GM12878 (cell line): ENCODE measurements around the gene SLC34A1. TPM values are rescaled to one million over a fixed set of nuclear protein-coding genes. Genes with fewer than 3 reads are reported as not detected.

Experiments
- BCL11A ChIP-seq: IDR thresholded peaks from 2 replicates; pipeline ENCODE4 v1.6.1; 2011; ENCODE audit warnings: low read depth, low read length
- BHLHE40 ChIP-seq, 2 experiments: fragments of 450-650 bp in 1 of 2; IDR thresholded peaks; 2 replicates each; pipeline ENCODE4 v1.6.1; 2011 to 2017; ENCODE audit warnings: low read depth in 2 of 2, borderline replicate concordance in 1 of 2, improper control_type of control experiment in 1 of 2, low read length in 1 of 2, mild to moderate bottlenecking in 1 of 2
- CEBPB ChIP-seq, 2 experiments: fragments of 150-350 bp in 1 of 2; IDR thresholded peaks; 2 replicates each; pipeline ENCODE4 v1.6.1; 2012 to 2014; ENCODE audit warnings: low read depth in 2 of 2, low read length in 2 of 2, borderline replicate concordance in 1 of 2, inconsistent platforms in 1 of 2
- CREM ChIP-seq: IDR thresholded peaks from 2 replicates; pipeline ENCODE4 v1.6.1; 2014; ENCODE audit warnings: antibody characterized with exemption, low read depth
- E2F4 ChIP-seq: IDR thresholded peaks from 2 replicates; pipeline ENCODE4 v1.6.1; 2012; ENCODE audit warnings: low read depth, low read length, improper control_type of control experiment
- EED ChIP-seq: sonication (generic); IDR thresholded peaks from 2 replicates; pipeline ENCODE4 v1.6.1; 2016; ENCODE audit warnings: antibody characterized with exemption, low read depth
- HDAC6 ChIP-seq: fragments of 200-600 bp; sonication (generic); IDR thresholded peaks from one replicate; pipeline ENCODE4 v1.8.0; 2017; ENCODE audit warnings: antibody characterized with exemption; ENCODE audit not compliant: unreplicated experiment
- HDGF ChIP-seq: fragments of 450-650 bp; IDR thresholded peaks from 2 replicates; pipeline ENCODE4 v1.6.1; 2016; ENCODE audit warnings: antibody characterized with exemption
- IRF3 ChIP-seq: fragments of 450-650 bp; IDR thresholded peaks from 2 replicates; pipeline ENCODE4 v1.6.1; 2014; ENCODE audit warnings: mild to moderate bottlenecking
- IRF5 ChIP-seq: fragments of 450-650 bp; IDR thresholded peaks from 2 replicates; pipeline ENCODE4 v1.6.1; 2017; ENCODE audit warnings: borderline replicate concordance
- MLLT1 ChIP-seq: fragments of 450-650 bp; IDR thresholded peaks from 2 replicates; pipeline ENCODE4 v1.6.1; 2016; ENCODE audit warnings: mild to moderate bottlenecking
- NFYB ChIP-seq: IDR thresholded peaks from 2 replicates; pipeline ENCODE4 v1.6.1; 2011; ENCODE audit warnings: low read depth, mild to moderate bottlenecking, low read length, improper control_type of control experiment, moderate library complexity; ENCODE audit not compliant: insufficient read depth
- NR2C1 ChIP-seq: fragments of 450-650 bp; IDR thresholded peaks from 2 replicates; pipeline ENCODE4 v1.6.1; 2017; ENCODE audit warnings: antibody characterized with exemption, mild to moderate bottlenecking, moderate library complexity
- POU2F2 ChIP-seq: IDR thresholded peaks from 3 replicates; pipeline ENCODE4 v1.6.1; 2011; ENCODE audit warnings: low read depth, mild to moderate bottlenecking, low read length, borderline replicate concordance
- SMAD1 ChIP-seq: fragments of 450-650 bp; IDR thresholded peaks from 2 replicates; pipeline ENCODE4 v1.6.1; 2018; ENCODE audit warnings: mild to moderate bottlenecking, low read depth; ENCODE audit not compliant: partially characterized antibody
- SMARCA5 ChIP-seq: fragments of 450-650 bp; IDR thresholded peaks from 2 replicates; pipeline ENCODE4 v1.6.1; 2017; ENCODE audit warnings: mild to moderate bottlenecking
- SMC3 ChIP-seq: IDR thresholded peaks from 2 replicates; pipeline ENCODE4 v1.6.1; 2011; ENCODE audit warnings: low read length, improper control_type of control experiment, borderline replicate concordance
- SP1 ChIP-seq: IDR thresholded peaks from one replicate; pipeline ENCODE4 v1.6.1; 2011; ENCODE audit warnings: low read depth, low read length
- TARDBP ChIP-seq: IDR thresholded peaks from 2 replicates; pipeline ENCODE4 v1.6.1; 2016; ENCODE audit warnings: borderline replicate concordance
- ZBED1 ChIP-seq: IDR thresholded peaks from 2 replicates; pipeline ENCODE4 v1.6.1; 2016; ENCODE audit warnings: borderline replicate concordance
- ZNF687 ChIP-seq: fragments of 450-650 bp; IDR thresholded peaks from 2 replicates; pipeline ENCODE4 v1.6.1; 2017; ENCODE audit warnings: mild to moderate bottlenecking, moderate library complexity
- polyA plus RNA-seq, 11 experiments: library from polyadenylated mRNA; depleted of rRNA in 4 of 11; unstranded in 6 of 11; stranded (reverse) in 5 of 11; fragments of >200 nt; fragmentation: Nextera tagmentation in 4 of 11; fragmentation: Illumina TruSeq in 1 of 11; extraction: Ambion mirVana in 4 of 11; extraction: Trizol in 1 of 11; gene quantifications; 1 replicate in 1 of 11; 2 replicates in 10 of 11; pipeline versions ENCODE4 v1.2.1 to v1.2.3, GENCODE V29; 2011 to 2016; ENCODE audit warnings: inconsistent platforms in 2 of 11, missing spikeins in 2 of 11, low read depth in 1 of 11
- total RNA-seq, 4 experiments: library from RNA; depleted of rRNA in 3 of 4; stranded (reverse); fragments of >200 nt in 3 of 4; fragmentation: Illumina TruSeq in 1 of 4; extraction: Trizol in 1 of 4; gene quantifications; 2 replicates each; pipeline versions ENCODE4 v1.2.1 to v1.2.3, GENCODE V29; 2013 to 2021

Gene SLC34A1
- total and polyA plus RNA-seq, 10 of the 15 experiments (the other 5 are each of a cell fraction or from before 2014, with no cell fraction given) = 0.03 to 0.14 (median 0.09) TPM; not detected in 2

GRCh38 chr5:177429248-177430040 lies 45.2 kb downstream of the SLC34A1 start (continued):
- TF ChIP-seq NFYB (0 out of 2 replicates have a peak, but pooled peaks have one; percentile 35), ZNF687 (peak; percentile 69), E2F4 (no peak), BHLHE40 (IDR thresholded peaks at IDR 0.05; ENCODE audit: borderline replicate concordance in 1 of 2, low read depth in 2 of 2, low read length in 1 of 2) (peak; percentile 68 to 69; a peak in 3 of 4 replicates), IRF3 (no peak), EED (peak; percentile 45; the same call in 1 of the 2 replicates), HDAC6 (no peak), HDGF (peak; percentile 99; the same call in 1 of the 2 replicates), SMC3 (peak; percentile 11; the same call in 1 of the 2 replicates), ZBED1 (no peak; the same call in 1 of the 2 replicates), NR2C1 (no peak), IRF5 (no peak), CEBPB (IDR thresholded peaks at IDR 0.05; ENCODE audit: borderline replicate concordance in 1 of 2, low read depth in 2 of 2, low read length in 2 of 2) (no peak), SP1 (peak; percentile 63), CREM (peak; percentile 49; the same call in 1 of the 2 replicates), SMARCA5 (peak; percentile 54; the same call in 1 of the 2 replicates), BCL11A (peak; percentile 37; the same call in 1 of the 2 replicates), MLLT1 (0 out of 2 replicates have a peak, but pooled peaks have one; percentile 21), SMAD1 (no peak), POU2F2 (peak; percentile 95; the same call in 2 of the 3 replicates), TARDBP (0 out of 2 replicates have a peak, but pooled peaks have one; percentile 34)
